Glomerular visceral epithelial cell (primary cell): ENCODE measurements around the gene TPK1.

Experiments
- DNase-seq: peaks from one replicate; pipeline ENCODE4 v3.0.0-alpha.2; 2016; ENCODE audit errors: extremely low spot score

The TPK1 gene

DNA sequence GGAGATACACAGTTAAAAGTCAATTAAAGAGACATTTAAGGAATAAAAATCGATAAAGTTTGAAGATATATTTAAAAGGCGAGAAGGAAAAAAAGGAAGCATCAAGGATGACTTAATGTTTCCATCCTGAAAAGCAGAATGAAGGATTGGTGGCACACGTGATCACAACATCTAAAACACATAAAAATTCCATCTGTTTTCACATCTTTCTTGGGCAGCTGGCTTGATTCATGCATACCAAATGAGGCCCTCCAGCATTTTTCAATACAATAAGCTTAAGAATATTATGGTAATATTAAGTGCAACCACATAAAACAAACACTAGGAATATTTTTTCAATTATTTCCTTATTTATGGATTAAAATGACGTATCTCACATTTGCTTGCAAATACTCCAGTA, 112.6 kb downstream of the TPK1 start:
- DNase-seq: no peak

DNA sequence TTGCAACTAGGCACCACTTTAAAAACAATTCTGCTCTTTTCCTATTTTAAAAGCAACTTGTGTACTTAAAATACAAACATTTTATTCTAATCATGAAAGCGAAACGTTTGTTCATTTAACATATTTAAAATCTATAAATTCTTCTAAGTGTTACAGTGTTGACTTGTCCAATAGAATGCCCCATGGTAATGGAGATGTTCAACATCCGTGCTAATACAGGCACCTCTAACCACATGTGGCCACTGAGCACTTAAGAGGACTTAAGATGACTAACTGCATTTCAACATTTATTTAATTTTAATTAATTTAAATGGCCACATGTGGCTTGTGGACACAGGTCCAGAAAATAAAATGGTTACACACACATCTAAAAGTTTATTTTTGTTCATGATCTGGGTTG, 115.1 kb downstream of the TPK1 start:
- no peak for DNase-seq

DNA sequence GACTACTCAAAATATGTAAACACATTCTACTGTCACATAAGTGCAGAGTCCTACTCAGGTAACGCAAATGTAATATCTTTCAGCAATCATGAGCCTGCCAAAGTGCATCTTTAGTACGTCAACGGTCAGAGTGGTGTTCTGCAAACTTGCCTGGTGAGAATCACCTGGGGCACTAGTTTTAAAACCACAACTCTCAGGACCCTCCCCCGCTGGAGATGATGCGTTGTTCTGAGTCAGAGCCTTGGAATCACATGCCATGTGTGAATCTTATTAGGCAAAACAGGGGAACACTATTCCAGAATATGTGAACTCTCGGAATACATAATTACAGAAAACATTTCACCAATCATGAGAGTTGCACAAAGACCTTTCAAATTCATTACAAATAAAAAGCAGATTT, 115.7 kb downstream of the TPK1 start:
- DNase-seq: peak; percentile 33

DNA sequence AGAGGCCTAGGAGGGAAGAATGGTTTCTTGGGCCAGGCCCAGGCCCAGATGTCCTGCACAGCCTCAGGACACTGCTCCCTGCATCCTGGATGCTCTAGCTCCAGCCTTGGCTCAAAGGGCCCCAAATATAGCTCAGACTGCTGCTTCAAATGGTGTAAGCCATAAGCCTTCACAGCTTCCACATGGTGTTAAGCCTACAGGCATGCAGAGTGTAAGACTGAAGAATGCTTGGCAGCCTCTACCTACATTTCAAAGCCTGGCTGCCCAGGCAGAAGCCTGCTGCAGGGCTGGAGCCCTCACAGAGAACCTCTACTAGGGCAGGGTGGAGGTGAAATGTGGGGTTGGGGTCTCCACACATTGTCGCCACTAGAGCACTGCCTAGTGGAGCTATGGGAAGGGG, 118.1 kb downstream of the TPK1 start:
- no peak for DNase-seq

DNA sequence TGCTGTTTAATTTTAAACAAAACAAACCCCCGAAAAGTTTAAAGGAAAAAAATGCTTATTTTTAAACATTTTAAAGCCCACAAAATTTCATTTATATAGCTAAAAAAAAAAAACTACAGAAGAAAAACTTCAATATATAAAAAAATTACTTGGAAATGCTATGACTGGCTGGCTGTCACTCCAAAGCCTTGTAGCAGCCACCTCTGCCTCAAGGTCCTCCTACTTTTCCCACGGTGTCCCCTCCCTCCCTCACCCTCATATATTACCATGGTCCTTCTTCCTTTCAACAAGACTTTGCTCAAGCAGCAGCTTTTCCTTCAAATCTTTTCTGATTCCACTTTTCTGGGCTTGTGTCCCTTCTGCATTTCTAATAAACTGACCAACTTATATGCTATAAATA, 122.0 kb downstream of the TPK1 start:
- no peak for DNase-seq

DNA sequence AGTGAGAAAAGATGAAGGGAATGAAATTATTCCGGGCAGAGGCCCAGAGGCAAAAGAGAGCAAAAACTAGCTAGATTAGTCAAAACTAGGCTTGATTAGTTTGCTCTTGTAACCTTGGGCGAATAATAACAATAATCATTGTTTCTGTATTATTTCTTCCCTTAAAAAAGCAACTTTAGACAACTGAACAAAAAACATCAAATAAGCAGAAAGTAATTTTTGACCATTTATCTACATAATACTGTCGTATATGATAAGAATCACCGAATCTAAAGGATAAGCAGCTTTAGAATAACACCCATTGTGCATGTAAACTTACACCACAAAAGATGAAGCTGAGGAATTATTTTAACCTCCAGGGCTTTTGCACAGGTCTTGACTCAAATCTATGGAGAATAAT, 125.1 kb downstream of the TPK1 start:
- no peak for DNase-seq

DNA sequence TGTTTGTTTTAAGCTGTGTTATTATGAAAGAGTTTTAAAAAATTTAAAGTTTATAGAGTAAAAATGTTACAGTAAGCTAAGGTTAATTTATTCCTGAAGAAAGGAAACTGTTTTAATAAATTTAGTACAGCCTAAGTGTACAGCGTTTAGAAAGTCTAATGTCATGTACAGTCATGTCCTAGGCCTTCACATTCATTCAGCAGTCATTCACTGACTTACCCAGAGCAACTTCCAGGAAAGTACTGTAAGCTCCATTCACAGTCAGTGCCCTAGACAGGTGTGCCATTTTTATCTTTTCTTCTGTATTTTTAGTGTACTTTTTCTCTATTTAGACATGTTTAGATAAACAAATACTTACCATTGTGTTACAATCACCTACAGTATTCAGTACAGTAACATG, 126.8 kb downstream of the TPK1 start:
- DNase-seq: no peak

DNA sequence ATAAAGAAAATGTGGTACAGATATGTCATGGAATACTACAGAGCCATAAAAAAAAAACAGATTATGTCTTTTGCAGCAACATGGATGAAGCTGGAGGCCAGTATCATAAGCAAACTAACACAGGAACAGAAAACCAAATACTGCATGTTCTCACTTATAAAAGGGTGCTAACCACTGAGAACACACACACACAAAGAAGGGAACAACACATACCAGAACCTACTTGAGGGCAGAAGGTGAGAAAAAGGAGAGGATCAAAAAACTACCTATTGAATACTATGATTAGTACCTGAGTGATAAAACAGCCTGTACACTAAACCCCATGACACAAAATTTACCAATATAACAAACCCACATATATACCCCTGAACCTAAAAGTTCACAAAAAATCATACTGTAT, 144.6 kb downstream of the TPK1 start:
- DNase-seq: no peak

DNA sequence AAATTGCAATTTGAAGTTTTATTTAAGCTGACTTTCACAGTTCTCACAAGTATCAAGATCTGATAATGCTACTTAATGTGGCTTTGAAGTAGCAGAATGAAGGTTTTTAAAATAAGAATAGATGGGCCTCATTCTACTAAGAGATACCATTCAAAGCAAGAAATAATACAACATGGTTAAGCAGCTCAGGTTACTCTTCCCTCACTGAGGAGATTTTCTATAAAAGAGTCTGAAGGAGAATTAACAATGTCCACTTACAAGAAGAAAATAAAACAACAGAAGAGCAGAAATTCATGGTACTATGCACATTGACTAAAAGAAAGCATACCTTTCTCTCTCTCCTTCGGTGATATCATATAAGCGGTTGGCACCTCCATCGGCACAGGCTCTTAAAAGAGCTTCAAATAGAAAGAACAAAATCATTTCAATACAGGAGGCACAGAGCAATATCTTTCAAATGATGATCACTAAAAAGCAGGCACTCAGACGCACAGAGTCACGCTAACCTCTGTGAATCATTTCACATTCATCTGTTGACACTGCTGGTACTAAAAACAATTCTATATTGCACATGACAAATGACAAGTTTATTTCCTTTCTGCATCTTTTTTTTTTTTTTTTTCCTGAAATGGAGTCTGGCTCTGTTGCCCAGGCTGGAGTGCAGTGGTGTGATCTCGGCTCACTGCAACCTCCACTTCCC, 153.1 kb downstream of the TPK1 start:
- no peak for DNase-seq

DNA sequence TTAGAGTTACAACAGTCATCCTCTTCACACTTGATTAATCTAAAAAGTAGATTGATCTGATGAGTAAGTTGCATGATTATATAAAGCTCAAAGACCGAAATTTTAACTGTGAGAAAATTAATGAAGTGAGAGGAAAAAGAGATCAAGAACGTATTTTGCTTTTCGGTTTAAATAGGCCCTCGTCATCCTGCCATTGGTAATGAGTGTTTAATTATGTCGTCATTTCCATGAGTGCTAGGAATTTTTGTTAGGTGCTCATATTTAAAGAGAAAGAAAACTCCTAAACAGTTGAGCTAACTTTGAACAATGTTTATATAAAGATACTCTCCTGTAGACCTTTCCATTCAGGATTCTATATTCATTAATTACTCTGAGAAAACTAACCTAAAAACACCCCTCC, 159.4 kb downstream of the TPK1 start:
- DNase-seq: no peak

DNA sequence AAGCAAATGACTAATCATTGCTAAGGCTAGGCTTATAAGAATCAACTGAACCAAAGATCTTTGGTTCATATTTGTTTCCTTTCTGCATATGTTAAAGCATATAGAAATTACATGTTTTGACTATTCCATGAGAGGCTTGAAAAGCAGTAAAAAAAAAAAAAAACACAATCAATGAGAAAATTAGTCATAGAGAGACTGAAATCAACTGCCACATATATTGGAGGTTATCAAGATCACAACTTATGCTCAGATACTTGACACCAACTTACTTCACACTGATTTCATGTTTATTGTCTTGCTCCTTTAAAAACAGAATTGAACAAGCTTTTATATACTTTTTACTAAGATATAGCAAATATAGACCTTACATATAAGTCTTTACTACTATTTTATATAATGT, 161.3 kb downstream of the TPK1 start:
- no peak for DNase-seq

DNA sequence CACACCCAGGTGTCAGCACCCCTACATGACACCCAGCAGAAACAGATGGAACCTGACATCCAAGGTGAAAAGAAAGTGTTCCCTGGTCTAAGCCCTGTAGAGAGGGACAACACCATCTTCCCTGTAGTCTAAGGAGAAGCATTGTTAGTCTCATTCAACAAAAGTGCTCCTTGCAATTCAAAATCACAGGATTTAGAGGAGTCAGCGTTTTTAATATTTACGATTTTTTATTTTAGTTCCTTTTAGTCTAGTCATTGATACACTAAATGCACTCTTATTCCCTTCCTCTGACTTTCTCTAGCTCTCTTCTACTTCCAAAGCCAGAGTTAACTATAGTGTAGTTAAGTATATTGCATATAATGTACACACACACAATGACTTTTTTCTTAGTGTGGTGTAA, 163.0 kb downstream of the TPK1 start:
- no peak for DNase-seq

DNA sequence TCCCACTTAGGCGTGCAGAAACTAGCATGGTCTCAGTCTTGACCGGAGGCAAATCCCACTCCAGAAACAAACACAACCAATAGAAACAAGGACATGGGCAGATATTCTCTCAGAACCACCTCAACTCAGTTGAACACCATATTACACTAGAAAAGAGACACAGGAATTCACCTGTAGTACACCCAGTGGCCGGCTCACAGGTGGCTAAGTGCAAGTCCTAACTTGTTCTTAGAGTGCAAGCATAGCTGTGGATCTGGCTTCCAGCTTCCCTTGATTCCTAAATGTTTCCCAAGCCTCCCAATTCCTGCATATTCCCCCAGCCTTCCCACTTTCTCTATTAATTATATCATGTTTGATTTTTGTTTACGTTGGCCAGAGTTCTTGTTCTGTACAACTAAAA, 164.4 kb downstream of the TPK1 start:
- DNase-seq: no peak

DNA sequence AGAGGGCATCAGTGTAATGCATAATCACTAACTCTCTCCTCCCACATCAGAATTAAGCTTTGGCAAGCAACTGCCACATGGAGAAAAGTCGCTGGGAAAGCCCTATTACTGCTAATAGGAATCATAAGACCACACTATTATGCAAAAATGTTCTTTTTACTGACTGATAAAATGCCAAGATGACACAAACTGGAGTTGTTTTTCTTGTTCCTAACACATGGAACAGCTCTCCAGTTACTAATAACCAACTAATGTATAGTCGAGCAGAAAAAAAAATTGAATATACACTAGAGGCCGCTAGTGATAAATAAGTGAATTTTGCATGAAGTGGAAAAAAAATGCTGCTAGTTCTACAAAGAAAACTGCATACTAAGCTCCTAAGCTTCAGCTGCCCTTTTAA, 165.6 kb downstream of the TPK1 start:
- DNase-seq: peak; percentile 1

DNA sequence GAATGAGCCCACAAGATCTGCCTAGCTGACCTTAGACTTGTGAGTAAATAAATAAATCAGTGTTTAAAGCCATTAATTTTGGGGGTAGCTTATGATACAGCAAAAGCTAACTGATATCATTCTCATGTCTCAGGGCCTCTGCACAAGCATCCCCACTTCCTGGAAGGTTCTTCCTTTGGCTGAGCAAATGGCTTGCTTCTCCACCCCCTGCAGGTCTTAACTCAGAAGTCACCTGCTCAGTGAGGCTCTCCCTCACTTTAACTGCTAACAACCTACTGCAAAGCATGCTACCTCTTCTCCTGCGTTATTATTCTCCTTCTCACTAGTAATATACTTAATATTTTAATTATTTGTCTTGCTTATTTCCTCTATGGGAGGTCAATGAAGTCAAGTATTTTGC, 167.3 kb downstream of the TPK1 start:
- no peak for DNase-seq

DNA sequence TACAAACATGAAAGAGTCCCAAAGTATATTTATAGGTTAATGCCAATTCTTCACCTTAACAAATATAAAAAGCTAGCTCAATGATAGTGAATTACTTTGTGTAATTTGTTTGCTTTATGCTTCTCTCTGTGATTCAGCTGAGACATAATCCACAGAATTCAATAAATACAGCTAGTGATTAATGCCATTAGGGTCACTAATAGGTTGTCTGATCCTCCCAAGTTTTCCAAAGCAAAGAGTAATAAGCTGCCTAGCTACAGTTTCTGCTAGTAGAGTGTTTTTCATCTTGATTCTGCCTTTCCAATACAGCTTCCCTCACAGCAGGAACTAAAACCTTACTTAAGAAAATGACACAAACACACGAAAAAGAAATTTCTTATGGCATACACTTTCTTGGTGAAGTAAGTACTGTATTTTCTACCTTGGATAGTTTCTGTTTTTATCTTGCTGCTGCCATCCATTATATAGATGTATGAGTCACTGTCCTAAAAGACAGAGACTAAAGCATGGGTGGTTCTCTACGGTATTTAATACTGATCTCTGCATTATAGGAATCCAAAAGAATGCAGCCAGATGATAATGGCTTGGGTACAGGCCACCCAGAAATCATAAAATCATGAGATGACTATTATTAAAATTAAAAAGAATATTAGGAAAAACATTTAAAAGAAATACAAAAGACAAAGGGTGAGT, 170.0 kb downstream of the TPK1 start:
- DNase-seq: no peak

DNA sequence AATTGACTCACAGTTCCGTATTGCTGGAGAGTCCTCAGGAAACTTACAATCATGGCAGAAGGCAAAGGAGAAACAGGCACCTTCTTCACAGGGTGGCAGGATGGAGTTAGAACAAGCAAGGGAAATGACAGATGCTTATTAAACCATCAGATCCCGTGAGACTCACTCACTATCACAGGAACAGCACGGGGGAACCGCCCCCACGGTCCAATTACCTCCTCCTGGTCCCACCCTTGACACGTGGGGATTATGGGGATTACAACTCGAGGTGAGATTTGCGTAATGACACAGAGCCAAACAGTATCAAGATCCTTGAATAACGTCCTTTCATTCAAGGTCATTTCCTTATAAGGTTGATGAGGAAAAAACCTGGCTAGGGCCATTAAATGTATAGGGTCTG, 176.6 kb downstream of the TPK1 start:
- DNase-seq: no peak

DNA sequence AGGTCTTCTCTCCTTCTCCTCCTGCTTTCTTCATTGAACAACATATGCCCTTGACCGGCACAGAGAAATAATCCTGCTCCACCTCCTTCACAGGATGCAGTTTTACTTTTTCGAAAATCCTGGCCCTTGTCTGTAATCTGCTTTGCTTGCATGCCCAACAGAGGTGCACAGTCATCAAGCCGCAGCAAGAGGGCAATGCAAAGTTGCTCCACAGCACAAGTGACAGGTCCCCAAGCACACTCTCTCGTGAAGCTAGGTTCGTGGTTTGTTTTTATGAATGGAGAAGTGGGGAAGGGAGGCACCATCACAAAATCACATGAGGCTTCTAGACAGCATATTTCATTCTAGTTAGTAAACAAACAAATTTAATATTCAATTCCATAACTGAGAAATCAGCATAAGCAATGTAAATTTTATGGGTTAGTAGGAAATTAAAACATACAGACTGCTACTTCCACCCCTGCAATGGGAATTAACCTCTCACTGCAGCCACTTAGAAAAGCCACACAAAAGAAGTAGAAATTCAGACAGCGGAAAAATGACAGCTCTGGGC, 178.8 kb downstream of the TPK1 start:
- DNase-seq: no peak

DNA sequence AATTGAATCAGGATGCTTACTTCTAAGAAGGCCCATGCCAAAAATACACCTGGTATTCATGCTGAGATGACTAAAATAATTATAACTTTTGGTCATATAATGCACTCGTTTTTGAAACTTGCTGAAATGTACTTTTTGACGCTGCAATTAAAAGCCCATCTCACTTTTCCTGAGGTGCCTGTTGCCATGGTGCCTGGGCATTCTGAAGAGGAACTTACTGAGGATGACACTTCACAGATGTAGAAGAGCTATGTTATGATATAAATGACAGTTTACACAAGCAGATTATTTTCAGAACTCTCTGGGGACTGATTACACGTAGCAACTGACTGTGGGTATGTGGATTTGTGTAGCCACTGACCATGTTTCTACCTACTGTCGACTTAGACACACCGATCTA, 182.4 kb downstream of the TPK1 start:
- no peak for DNase-seq

DNA sequence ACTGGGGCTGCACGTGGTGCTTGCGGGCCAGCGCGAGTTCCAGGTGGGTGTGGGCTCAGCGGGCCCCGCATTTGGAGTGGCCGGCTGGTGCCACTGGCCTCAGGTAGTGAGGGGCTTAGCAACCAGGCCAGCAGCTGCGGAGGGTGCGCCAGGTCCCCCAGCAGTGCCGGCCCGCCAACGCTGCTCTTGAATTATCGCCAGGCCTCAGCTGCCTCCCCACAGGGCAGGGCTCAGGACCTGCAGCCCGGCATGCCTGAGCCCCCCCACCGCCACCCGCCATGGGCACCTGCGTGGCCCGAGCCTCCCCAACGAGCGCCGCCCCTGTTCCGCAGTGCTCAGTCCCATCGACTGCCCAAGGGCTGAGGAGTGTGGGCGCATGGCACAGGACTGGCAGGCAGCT, 185.4 kb downstream of the TPK1 start:
- no peak for DNase-seq

DNA sequence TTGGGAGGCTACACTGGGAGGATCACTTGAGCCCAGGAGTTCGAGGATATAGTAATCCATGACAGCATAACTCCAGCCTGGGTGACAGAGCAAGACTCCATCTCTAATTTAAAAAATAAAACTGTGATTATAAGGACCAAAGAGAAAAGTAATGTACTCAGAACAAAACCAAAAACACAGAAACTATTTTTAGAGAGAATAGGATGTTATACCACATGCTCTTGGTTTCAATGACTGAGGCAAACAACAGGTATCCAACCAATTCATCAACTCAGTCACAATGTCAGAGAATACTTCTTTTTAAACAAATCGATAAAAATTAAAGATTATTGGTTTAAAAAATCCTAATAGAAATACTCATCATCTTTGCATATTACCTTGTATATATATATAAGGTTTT, 186.7 kb downstream of the TPK1 start:
- no peak for DNase-seq

DNA sequence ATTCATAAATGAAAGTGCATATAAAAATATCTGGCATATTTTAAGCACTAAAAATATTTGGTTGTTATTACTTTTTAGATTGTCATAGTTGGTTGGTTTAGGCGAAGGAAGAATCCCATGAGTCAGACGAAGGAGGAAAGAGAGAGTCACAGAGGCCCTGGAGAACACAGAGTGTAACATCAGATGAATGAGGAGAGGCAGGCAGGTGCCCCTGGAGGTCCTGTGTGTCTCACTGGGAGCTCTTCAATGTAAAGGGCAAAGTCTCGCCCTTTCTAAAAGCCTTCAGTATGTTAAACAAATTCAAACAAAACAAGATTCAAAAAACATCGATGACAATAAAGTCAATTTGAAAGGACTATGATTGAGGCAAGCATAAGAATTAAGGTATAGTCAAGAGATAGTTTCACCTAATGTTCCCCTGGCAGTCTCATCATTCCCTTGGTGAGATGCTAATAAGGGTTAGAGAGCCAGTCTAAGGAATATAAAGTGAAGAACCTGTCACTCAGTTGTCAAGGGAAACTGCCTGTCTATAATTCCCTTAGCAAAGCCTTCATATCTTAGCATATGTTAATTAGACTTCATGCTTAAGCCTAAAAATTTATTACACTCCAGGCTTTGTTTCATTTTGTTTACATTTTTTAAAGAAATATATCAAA, 194.3 kb downstream of the TPK1 start:
- no peak for DNase-seq

DNA sequence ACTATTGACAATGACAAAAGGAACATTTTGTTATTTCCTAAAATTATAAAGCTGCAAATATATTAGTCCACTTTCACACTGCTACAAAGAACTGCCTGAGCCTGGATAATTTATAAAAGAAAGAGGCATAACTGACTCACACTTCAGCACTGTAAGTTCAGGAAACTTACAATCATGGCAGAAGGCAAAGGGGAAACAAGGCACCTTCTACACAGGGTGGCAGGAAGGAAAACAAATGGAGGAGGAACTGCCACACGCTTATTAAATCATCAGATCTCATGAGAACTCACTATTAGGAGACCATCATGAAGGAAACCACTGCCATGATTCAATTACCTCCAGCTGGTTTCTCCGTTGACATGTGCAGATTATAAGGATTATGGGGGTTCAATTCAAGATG, 203.1 kb downstream of the TPK1 start:
- DNase-seq: no peak
